NCI-H2227 treated with DMSO at 0.1 percent for 48 hours (cell line): Measurements from ENCODE around the gene SLC7A1.
"Not testable (repeated sequence)": the region's sequence is repeated elsewhere in the genome, so short reads cannot be mapped to it uniquely, and the experiment has no call there.

Source experiments
- DNase-seq: peaks from one replicate; lab custom pipeline; 2025; lab: John Stamatoyannopoulos, UW

SLC7A1 gene

DNA sequence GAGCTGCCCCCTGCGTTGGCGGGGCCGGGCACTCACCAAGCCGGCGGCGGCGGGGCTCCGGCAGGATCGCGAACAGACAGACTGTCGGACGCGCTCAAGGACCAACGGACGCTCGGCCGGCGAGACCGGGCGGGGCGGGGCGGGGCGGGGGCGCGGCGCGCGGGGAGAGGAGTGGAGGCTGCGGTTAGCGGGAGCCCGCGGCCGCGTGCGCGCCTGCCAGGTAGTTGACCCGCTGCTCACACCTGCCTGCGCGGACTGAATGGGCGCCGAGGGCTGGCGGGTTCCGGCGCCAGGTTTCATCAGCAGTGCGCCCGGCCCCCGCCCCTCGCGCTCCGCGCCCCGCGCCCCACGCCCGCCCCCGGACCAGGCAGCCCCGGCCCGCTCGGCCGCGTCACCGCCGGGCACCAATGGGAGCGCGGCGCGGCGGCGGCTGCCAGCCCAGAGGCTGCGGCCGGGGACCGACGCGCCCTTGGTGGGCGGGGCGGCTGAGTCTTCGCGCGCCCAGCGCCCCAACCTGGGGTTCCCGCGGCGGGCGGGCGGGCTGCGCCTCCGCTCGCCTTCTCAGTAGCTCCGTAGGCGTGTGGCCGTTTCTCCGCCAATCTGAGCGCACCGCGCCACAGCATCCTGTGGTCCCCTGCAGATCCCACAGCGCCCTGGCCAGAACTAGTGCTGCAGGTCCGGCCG is at the start of gene SLC7A1:
Gene SLC7A1, minus strand, starts transcription at position 309 of the 684 bp plus-strand sequence. CDS start 59,500 bp downstream, outside the sequence.
- peak; percentile 48 for DNase-seq

DNA sequence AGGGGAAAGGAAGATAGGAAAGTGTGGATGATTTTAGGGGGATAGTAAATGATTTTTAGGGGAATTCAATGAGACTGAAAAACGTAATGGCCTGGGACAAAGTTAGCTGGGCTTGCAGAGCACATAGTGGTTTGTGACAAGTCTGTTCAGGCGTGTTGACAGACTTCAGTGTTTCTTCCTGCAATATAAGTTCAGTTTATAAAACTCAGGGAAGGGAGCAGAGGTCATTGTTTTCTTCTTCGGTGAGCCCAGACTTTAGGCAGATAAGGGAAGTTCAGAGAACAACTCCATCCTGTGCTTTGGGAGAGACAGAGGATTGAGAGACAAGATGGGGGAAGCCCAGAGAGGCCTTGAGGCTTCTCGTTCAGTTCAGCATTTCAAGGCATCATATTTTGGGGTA is 45.2 kb upstream of the SLC7A1 start:
- DNase-seq, result no peak

DNA sequence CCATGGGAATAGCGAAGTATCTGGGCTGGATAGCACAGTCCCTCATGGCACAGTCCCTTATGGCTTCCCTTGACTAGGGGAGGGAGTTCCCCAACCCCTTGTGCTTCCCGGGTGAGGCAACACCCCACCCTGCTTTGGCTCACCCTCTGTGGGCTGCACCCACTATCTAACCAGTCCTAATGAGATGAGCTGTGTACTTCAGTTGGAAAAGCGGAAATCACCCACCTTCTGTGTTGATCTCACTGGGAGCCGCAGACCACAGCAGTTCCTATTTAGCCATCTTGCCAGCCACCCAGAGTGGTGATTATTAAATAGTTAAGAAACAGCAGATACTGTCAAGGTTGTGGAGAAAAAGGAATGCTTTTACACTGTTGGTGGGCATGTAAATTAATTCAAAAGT is 41.3 kb upstream of the SLC7A1 start:
- not testable (repeated sequence) for DNase-seq

DNA sequence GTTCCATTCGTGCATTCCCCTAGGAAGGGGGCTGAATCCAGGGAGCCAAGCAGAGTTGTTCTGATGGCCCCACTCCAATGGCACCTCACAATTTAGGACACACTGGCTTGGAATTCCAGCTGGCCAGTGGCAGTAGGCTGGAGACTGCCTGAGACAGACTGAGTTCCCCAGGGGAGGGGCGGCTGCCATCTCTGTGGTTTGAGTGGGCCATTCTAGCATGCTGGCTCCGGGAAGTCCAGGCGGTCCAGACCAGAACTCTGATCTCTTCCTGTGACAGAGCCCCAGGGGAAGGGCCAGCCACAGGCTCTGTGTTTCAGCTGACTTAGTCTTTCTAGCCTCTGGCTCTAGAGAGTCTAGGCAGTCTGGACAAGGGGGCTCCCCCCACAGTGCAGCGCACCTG is 29.5 kb upstream of the SLC7A1 start:
- no peak for DNase-seq

DNA sequence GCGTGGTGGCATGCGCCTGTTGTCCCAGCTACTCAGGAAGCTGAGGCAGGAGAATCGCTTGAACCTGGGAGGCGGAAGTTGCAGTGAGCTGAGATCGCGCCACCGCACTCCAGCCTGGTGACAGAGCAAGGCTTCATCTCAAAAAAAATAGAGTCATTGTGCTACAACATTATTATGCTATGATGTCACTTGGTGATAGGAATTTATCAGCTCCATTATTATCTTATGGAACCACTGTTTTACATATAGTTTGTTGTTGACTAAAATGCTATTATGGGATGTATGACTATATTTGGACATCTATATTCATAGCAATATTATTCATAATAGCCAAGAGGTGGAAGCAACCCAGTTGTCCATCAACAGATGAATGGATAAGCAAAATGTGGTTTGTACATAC is 26.4 kb upstream of the SLC7A1 start:
- no peak for DNase-seq

DNA sequence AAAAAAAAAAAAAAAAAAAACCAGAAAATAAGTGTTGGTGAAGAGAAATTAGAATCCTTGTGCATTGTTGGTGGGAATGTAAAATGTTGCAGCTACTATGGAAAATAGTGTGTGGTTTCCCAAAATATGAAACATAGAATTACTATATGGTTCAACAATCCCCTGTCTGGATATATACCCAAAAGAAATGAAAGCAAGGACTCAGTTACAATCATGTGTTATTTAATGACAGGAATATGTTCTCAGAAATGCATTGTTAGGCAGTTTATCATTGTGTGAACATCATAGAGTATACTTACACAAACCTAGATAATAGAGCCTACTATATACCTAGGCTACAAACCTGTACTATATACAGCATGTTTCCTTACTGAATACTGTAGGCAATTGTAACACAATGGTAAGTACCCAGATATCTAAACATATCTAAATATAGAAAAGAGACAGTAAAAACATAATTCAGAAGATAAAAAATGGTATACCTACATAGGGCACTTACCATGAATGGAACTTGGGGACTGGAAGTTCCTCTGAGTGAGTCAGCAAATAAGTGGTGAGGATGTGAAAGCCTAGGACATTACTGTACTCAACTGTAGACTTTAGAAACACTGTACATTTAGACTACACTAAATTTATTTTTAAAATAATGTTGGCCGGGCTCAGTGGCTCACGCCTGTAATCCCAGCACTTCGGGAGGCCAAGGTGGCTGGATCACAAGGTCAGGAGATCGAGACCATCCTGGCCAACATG is 25.7 kb upstream of the SLC7A1 start:
- DNase-seq, result no peak

DNA sequence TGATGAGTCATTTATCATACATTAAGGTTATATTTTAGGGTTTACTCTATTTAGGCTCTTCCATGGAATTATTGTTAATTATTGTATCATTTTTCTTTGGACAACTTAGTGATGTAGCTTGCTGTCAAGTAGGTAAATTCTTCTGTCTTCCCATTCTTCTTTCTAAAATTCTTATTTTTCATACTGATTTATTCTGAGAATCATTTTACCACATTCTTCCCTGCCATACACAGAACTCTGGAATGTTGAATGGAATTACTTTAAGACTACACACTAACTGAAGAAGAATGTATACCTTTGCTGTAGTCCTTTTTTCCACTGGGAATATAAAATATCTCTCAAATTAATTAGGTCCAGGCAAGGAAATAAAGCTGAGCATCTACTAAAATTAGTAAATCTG is 24.5 kb upstream of the SLC7A1 start:
- DNase-seq, result no peak

DNA sequence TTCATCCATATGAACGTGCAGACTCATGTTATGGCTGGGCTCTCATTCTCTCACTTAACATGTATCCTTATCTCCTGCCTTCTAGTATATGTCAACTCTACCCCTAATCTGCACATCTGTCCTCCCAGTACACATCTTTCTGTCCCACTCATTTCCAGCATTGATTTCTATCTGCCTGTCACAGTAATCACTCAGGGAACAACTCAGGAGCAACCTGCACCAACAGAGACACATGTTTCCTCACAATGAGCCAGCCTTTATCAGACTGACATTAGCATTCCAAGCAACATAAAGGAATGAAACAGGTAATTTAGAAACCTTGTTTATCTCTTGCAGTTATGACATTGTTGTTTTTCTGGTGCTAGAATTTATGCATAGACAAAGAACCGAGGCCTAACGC is 17.6 kb upstream of the SLC7A1 start:
- no peak for DNase-seq

DNA sequence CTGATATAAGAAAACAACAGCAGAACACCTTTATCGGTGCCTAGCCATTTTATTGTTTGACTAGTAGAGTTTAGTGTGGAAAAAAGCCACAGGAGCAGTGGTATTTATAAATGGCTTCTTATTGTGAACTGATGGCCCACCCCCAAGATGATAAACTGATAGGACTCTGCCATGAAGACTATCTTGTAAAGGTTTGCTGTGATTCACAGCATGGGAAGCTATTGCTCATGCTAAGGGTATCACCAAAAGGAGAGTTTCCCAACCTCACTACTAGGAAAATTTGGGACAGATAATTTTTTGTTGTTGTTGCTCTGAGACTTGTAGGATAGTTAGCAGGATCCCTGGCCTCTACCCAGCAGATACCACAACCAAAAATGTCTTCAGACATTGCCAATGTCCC is 12.0 kb upstream of the SLC7A1 start:
- DNase-seq, result no peak

DNA sequence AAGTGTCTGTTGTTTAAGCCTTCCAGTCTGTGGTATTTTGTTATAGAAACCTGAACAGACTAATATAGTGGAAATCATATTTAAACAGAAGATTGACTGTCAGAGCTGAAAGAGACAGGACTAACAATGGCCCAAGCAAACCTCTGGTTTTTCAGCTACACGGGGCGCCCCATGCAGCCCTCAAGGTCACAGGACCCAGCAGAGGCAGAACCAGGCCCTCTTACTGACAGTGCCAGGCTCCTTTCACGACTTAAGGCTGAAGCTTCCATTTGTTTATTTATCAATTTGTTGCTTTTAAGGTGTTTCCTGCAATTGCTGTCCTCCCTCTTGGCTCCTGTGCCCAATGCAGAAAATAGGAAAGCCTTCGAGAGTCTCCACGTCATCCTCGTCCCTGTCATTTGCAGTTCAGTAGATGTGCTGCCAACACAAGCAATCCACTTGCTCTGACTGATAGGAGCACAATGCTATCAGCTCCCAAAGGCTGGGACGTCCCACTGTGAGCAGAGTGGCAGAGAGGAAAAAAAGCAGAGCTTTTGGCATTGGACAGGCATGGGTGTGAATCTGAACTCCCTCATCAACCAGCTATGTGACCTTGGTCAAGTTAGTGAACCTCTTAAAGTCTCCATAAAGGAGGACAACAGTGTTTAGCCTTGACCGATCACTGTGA is 10.5 kb upstream of the SLC7A1 start:
- DNase-seq, result no peak

DNA sequence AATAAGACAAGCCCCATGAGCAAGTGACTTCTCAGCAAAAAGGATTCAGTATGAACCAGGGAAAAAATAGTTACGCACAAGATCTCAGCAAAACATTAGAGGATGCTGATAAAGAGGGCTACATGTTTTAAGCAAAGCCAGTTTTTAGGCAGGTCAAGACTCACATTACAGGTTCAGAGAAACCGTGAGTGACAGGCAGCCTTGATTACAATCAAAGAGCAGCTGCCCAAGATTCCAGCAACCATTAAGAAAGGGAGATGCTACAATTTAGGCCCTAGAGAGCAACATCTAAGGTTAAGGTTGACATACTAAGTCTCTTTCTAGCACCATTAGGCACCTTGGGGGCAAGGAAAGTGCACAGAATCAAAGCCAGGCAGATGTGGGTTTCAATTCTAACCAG is 2.8 kb upstream of the SLC7A1 start:
- no peak for DNase-seq

DNA sequence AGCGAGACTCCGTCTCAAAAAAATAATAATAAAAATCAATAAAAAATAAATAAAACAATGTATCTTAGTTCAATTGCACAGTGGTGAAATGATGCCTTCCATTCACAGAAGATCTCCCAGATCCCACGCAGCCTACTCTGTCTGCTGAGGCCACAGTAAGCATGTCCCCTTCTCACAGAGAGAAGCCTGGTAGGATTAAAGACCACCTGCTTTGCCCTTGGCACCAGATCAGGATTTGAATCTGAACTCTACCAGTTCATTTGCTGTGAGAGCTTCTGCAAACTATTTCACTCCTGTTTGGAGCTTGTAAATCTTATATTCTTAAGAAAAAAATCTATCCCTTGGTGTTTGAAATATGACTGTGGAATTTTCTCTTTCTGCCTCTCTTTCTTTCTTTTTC is 2.2 kb upstream of the SLC7A1 start:
- no peak for DNase-seq

DNA sequence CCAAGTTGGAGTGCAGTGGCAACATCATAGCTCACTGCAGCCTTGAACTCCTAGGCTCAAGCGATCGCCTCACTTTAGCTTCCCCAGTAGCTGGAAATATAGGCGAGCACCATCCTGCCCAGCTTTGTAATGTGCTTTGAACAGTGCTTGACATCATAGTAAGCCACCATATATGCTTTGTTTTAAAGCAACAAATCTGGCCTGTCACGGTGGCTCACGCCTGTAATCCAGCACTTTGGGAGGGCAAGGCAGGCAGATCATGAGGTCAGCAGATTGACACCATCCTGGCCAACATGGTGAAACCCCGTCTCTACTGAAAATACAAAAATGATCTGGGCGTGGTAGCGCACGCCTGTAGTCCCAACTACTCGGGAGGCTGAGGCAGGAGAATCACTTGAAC is 1.8 kb upstream of the SLC7A1 start:
- DNase-seq, result no peak

DNA sequence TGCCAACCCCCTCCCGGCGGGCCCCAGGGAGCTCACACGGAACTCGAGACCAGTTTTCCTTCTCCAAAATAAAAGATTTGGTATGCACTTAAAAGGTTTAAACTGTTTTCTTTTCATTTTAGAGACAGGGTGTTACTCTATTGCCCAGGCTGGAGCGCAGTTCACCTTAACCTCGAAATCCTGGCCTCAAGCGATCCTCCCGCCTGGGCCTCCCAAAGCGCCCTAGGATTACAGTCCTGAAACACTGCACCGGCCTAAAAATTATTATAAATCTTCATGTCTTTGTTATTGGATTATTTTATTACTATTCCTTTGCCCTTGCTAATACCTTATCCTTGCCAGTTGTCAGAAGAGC is 553 bp upstream of the SLC7A1 start:
- no peak for DNase-seq

DNA sequence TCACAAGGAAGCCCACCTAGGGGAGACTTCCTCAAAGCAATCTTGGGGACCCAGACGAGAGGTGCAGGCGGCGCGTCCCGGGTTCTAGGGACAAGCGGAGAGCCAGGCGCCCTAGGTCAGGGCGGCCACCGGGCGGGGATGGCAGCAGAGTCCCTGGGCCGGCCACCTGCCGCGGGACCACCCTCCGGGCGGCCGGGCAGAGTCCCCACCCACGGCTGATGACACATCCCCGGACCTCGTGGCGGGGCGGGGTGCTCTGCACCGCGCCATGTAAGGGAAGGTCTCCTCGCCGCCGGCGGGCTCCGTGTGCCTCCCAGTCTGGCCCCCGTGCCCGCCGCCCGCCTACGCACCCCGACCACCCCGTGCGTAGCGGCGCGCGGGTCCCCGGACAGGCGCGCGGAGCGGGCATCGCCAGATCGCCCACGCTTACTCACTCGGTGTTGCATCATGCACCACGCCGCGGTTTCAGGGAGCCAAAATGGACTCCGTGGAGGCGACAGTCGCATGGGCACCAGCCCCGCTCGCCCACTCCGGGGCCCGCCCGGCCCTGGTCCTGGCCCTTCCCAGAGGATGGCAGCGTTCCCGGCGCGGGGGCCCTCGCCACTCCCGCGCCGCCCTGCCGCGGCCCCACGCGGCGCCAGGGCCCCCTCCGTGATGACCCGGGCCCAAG is 643 bp downstream of the SLC7A1 start:
- DNase-seq, result no peak

DNA sequence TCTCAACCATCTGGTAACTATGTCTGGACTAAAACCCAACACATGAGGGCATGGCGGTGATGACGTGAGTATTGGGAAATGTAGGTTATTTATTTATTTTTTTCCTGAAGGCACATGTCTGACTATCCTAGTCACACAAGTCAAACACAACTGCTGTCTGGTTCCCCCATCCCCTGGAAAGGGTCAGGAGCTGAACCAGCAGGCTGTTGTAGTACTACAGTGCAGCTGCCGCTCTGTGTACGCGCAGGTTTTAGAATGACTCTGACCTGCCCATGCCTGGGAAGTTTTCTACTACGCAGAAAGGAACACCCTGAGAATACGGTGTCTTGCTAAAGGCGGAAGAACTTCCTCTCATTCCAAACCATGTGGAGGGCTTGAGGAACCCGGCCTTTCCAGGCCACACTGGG is 1.2 kb downstream of the SLC7A1 start:
- peak; percentile 43 for DNase-seq

DNA sequence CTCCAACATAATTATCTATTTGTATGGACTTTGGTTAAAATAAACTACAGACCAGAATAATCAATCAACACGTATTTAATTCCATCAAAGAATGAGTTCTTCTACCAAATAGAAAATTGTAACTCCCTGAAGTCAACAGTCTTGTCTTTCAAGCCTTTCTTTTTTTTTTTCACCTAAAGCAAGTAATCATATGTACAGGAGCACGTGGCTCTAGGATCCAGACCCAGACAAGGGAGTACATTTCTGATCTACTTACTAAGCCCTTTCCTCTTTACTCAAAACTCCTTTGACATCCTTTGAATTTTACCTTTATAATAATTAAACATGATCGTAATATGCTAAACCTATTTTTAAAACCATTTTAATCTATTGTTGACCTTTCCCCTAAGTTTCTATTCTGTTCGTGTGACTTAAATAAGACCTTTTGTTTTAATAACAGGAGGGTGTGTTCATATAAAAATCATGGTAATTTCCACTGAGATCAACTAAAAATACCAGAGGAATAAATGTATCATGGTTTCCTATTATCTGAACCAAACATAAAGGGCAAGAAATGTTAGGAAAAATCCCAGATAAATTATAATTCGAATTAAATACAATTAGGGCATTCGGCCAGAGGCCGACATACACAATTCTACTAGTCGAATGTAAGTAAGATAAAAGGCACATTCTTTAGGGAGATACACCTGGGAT is 1.7 kb downstream of the SLC7A1 start:
- no peak for DNase-seq

DNA sequence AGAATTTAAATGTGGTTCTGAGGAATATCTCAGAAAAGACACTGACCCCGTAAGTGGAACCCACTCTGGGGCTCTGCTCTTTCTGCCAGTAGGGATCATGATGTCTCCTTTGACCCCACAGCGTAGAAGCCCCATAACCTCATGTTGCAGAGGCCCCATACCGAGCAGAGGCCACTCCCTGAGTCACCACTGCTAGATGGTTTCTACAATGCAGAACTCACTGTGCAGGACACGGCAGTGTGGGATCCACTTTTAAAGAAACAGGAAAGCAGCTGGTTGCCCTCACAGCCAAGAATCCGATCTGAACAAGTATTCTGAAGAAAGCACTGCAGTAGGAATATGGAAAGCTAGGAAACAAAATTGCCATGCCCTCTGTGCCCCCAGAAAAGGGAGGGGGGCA is 4.2 kb downstream of the SLC7A1 start:
- DNase-seq, result no peak

DNA sequence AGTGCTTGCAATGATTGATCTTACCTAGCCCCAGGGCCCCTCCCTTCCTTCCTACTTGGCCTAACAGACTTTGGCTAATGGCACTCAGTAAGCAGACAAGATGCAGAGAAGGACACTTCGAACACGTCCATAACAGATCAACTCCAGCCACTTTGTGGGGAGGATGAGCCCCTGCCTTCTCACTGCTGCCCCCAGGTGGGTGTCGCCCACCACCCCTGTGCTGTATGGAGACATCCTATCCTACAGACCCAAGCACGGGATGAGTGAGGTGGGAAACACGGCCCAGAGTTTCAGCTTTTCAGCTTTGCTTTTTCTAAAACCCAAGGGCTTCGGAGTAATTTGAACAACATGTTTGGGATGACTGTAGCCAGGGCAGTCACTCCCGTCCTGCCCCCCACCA is 5.5 kb downstream of the SLC7A1 start:
- no peak for DNase-seq

DNA sequence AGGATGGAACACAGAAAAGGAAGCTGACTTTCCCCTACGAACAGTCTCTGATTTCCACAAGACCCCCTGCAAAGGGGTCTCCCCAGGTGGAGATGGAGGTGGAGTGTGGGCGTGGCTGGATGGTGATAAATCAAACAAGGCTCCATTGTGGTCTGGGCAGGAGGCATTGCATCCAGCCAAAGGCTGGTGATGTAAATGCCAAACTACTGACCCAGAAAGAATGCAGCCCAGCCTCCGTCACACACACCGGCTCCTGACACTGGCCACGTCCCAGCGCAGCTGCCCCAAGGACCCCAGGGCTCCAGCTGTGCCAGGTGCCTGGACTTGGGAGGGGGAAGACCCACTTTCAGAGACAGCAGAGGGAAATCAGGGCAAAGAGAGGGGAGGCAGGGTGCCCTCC is 6.3 kb downstream of the SLC7A1 start:
- DNase-seq, result no peak

DNA sequence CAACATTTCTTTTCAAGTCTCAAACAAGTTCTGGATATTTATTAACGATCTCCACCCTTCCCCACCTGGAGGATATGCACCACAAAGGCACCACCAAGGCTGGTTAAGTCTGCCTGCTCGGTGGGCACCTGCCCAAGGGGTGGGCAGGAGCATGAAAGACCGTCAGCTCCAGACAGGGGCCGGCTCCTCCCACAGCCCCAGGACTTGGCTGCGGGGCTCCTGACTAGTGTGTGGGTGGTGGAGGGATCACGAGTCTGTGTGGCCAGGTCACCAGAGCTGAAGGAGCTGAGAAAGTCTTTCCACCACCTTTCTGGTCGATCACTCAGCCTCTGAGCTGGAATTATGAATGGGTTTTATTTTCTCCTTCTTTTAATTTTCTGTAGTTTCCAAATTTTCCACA is 7.8 kb downstream of the SLC7A1 start:
- DNase-seq, result no peak

DNA sequence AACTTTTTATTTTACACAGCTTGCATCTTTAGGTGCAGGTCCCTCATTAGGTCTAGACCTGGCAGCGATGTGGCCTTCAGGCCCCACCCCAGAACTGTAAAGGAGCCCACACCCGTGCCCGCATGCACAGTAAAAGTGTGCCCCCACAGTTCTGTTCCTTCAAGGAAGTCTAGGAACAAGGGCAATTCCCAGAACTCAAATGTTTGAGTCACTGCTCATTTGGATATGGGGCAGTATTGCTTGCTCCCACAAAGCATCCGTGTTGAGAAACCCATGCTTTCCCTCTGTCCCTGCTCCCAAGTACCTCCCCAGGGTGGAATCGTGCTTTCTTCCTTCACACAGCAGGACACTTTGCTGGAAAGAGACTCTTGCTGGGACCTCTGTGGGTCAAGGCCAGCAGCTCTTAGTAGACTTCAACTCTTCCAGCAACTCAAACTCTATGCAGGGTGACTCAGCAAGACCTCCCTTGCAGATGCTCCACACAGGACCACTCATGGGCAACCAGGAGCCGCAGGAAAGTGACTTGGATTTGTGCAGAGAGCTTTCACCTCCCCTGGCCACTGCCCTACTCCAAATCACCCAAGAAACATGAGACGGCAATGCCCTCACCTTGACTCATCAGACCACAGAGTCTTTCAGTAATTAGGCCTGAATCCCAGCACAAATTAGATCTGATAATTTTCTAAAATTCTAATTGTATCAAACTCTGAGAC is 12.3 kb downstream of the SLC7A1 start:
- DNase-seq, result no peak
